ENCODE measurements around the gene CLASP2.
"Not testable (repeated sequence)": the region's sequence is repeated elsewhere in the genome, so short reads cannot be mapped to it uniquely, and the experiment has no call there.

The CLASP2 gene

GRCh38 chr3:33658991-33659848, 58.8 kb downstream of the CLASP2 start:
- no peaks in the 10 kb centered on the region; the same call in 1 of the 2 replicates for H3F3A ChIP-seq (ENCODE audit: insufficient read depth)
- no peaks in the 10 kb centered on the region for H4K20me1 ChIP-seq (ENCODE audit: low read depth, low read length)
- TF ChIP-seq CTCF (IDR thresholded peaks at IDR 0.05; ENCODE audit: insufficient read depth, low read length, poor library complexity, severe bottlenecking) (no peak), EZH2phosphoT487 (conservative IDR thresholded peaks at IDR 0.05; ENCODE audit: low read length) (no peak)
- no peaks in the 10 kb centered on the region for H3K36me3 ChIP-seq (ENCODE audit: low read length)
- no peaks in the 10 kb centered on the region for H3K9me3 ChIP-seq (ENCODE audit: insufficient read depth, low read length)
- H3K27ac ChIP-seq (ENCODE audit: low read depth, low read length): peak overlapping the region; percentile 52
- no peak overlapping the region for H2AFZ ChIP-seq (ENCODE audit: low read depth, low read length, severe bottlenecking)
- H3K79me2 ChIP-seq (ENCODE audit: insufficient read depth, low read length): peaks cover 25% of the 10 kb centered on the region; the same call in 1 of the 2 replicates
- H3K9ac ChIP-seq (ENCODE audit: low read length): peak overlapping the region; percentile 14; the same call in 1 of the 2 replicates
- H3K9me2 ChIP-seq (replicated peaks; ENCODE audit: insufficient read depth, low read length): no peaks in the 10 kb centered on the region
- H3K4me3 ChIP-seq (ENCODE audit: insufficient read depth, low read length, poor library complexity, severe bottlenecking): no peak overlapping the region
- no peaks in the 10 kb centered on the region for H3K27me3 ChIP-seq (ENCODE audit: low read length)
- H3K4me2 ChIP-seq (ENCODE audit: low read depth, low read length, poor library complexity, severe bottlenecking): peak overlapping the region; percentile 57

GRCh38 chr3:33658621-33658990, 59.4 kb downstream of the CLASP2 start:
- Histone ChIP-seq H3K9ac (ENCODE audit: low read length) (0 out of 2 replicates have a peak overlapping the region, but pooled peaks have one; percentile 14), H3K36me3 (ENCODE audit: low read length) (no peaks in the 10 kb centered on the region), H4K20me1 (ENCODE audit: low read depth, low read length) (no peaks in the 10 kb centered on the region; the same call in 1 of the 2 replicates), H3K4me2 (ENCODE audit: low read depth, low read length, poor library complexity, severe bottlenecking) (peak overlapping the region; percentile 57), H3K9me2 (replicated peaks; ENCODE audit: insufficient read depth, low read length) (no peaks in the 10 kb centered on the region), H2AFZ (ENCODE audit: low read depth, low read length, severe bottlenecking) (no peak overlapping the region), H3K27ac (ENCODE audit: low read depth, low read length) (0 out of 2 replicates have a peak overlapping the region, but pooled peaks have one; percentile 13), H3K9me3 (ENCODE audit: insufficient read depth, low read length) (no peaks in the 10 kb centered on the region), H3K27me3 (ENCODE audit: low read length) (no peaks in the 10 kb centered on the region), H3F3A (ENCODE audit: insufficient read depth) (no peaks in the 10 kb centered on the region; the same call in 1 of the 2 replicates), H3K4me3 (ENCODE audit: insufficient read depth, low read length, poor library complexity, severe bottlenecking) (no peak overlapping the region), H3K79me2 (ENCODE audit: insufficient read depth, low read length) (peaks cover 32% of the 10 kb centered on the region; the same call in 1 of the 2 replicates)
- TF ChIP-seq EZH2phosphoT487 (conservative IDR thresholded peaks at IDR 0.05; ENCODE audit: low read length): no peak

- peak overlapping the region; percentile 57 for H3K4me2 ChIP-seq (ENCODE audit: low read depth, low read length, poor library complexity, severe bottlenecking)
- no peaks in the 10 kb centered on the region; the same call in 1 of the 2 replicates for H4K20me1 ChIP-seq (ENCODE audit: low read depth, low read length)
- no peaks in the 10 kb centered on the region; the same call in 1 of the 2 replicates for H3F3A ChIP-seq (ENCODE audit: insufficient read depth)
- H3K4me3 ChIP-seq (ENCODE audit: insufficient read depth, low read length, poor library complexity, severe bottlenecking): no peak overlapping the region
- H3K9ac ChIP-seq (ENCODE audit: low read length): no peak overlapping the region
- H3K27ac ChIP-seq (ENCODE audit: low read depth, low read length): no peak overlapping the region
- no peak overlapping the region for H2AFZ ChIP-seq (ENCODE audit: low read depth, low read length, severe bottlenecking)
- no peak for TF ChIP-seq EZH2phosphoT487 (conservative IDR thresholded peaks at IDR 0.05; ENCODE audit: low read length)
- TF ChIP-seq CTCF (IDR thresholded peaks at IDR 0.05; ENCODE audit: insufficient read depth, low read length, poor library complexity, severe bottlenecking): no peak
- H3K36me3 ChIP-seq (ENCODE audit: low read length): no peaks in the 10 kb centered on the region
- no peaks in the 10 kb centered on the region for H3K27me3 ChIP-seq (ENCODE audit: low read length)
- peaks cover 36% of the 10 kb centered on the region; the same call in 1 of the 2 replicates for H3K79me2 ChIP-seq (ENCODE audit: insufficient read depth, low read length)
- H3K9me3 ChIP-seq (ENCODE audit: insufficient read depth, low read length): no peaks in the 10 kb centered on the region
- H3K9me2 ChIP-seq (replicated peaks; ENCODE audit: insufficient read depth, low read length): no peaks in the 10 kb centered on the region
Observed at GRCh38 chr3:33658039-33658438, 60.0 kb downstream of the CLASP2 start.

- TF ChIP-seq CTCF (IDR thresholded peaks at IDR 0.05; ENCODE audit: insufficient read depth, low read length, poor library complexity, severe bottlenecking) (no peak), EZH2phosphoT487 (conservative IDR thresholded peaks at IDR 0.05; ENCODE audit: low read length) (no peak)
- Histone ChIP-seq H4K20me1 (ENCODE audit: low read depth, low read length) (no peaks in the 10 kb centered on the region; the same call in 1 of the 2 replicates), H3K4me2 (ENCODE audit: low read depth, low read length, poor library complexity, severe bottlenecking) (no peak overlapping the region), H2AFZ (ENCODE audit: low read depth, low read length, severe bottlenecking) (no peak overlapping the region), H3F3A (ENCODE audit: insufficient read depth) (no peaks in the 10 kb centered on the region), H3K36me3 (ENCODE audit: low read length) (no peaks in the 10 kb centered on the region), H3K9me2 (replicated peaks; ENCODE audit: insufficient read depth, low read length) (no peaks in the 10 kb centered on the region), H3K9me3 (ENCODE audit: insufficient read depth, low read length) (no peaks in the 10 kb centered on the region), H3K79me2 (ENCODE audit: insufficient read depth, low read length) (peaks cover 39% of the 10 kb centered on the region; the same call in 1 of the 2 replicates), H3K27ac (ENCODE audit: low read depth, low read length) (no peak overlapping the region), H3K9ac (ENCODE audit: low read length) (no peak overlapping the region), H3K4me3 (ENCODE audit: insufficient read depth, low read length, poor library complexity, severe bottlenecking) (no peak overlapping the region), H3K27me3 (ENCODE audit: low read length) (no peaks in the 10 kb centered on the region)
Observed at GRCh38 chr3:33652736-33653135, 65.3 kb downstream of the CLASP2 start.

GRCh38 chr3:33651101-33651500, 67.0 kb downstream of the CLASP2 start:
- H3F3A ChIP-seq (ENCODE audit: insufficient read depth); H3K36me3 ChIP-seq (ENCODE audit: low read length); H4K20me1 ChIP-seq (ENCODE audit: low read depth, low read length); H2AFZ ChIP-seq (ENCODE audit: low read depth, low read length, severe bottlenecking); H3K4me2 ChIP-seq (ENCODE audit: low read depth, low read length, poor library complexity, severe bottlenecking); H3K27me3 ChIP-seq (ENCODE audit: low read length); H3K9me2 ChIP-seq (replicated peaks; ENCODE audit: insufficient read depth, low read length); H3K9me3 ChIP-seq (ENCODE audit: insufficient read depth, low read length); H3K27ac ChIP-seq (ENCODE audit: low read depth, low read length); H3K9ac ChIP-seq (ENCODE audit: low read length); H3K4me3 ChIP-seq (ENCODE audit: insufficient read depth, low read length, poor library complexity, severe bottlenecking): not testable (repeated sequence)
- H3K79me2 ChIP-seq (ENCODE audit: insufficient read depth, low read length): peaks cover 32% of the 10 kb centered on the region; the same call in 1 of the 2 replicates

All from SU-DHL-6 (cell line).